BJ (cell line): Measurements from ENCODE around the gene CACNA1I. TPM values are rescaled to one million over a fixed set of nuclear protein-coding genes. Genes with fewer than 3 reads are reported as not detected.

Experiments
- CTCF ChIA-PET: fragments of 350-600 bp; formaldehyde crosslinking; extraction: SDS; loops from one replicate; lab custom pipeline; 2021; ENCODE audit warnings: antibody characterized with exemption, inconsistent platforms; lab: Yijun Ruan, JAX
- POLR2A ChIA-PET: fragments of 300-600 bp; sonication (Branson Sonifier 250); formaldehyde crosslinking; extraction: SDS; loops from one replicate; lab custom pipeline; 2021; ENCODE audit warnings: antibody characterized with exemption; lab: Charles Lee
- DNase-seq: peaks from one replicate; pipeline ENCODE4 v3.0.0-alpha.2; 2011; ENCODE audit warnings: low read depth
- H3K27me3 ChIP-seq: 2 replicates; pipeline ENCODE4 v1.6.0; 2011; ENCODE audit warnings: low read length; ENCODE audit not compliant: control insufficient read depth, insufficient read depth
- H3K36me3 ChIP-seq: 2 replicates; pipeline ENCODE4 v1.5.1; 2011; ENCODE audit warnings: low read length; ENCODE audit not compliant: control insufficient read depth, insufficient read depth
- H3K4me3 ChIP-seq: 2 replicates; pipeline ENCODE4 v1.5.1; 2011; ENCODE audit warnings: low read depth, mild to moderate bottlenecking, control low read depth, low read length
- polyA plus RNA-seq: library from polyadenylated mRNA; depleted of rRNA; stranded (reverse); fragments of >200 nt; gene quantifications from 2 replicates; pipeline ENCODE4 v1.2.3, GENCODE V29; 2011
- TF ChIP-seq, protein P1 (sequence below): IDR thresholded peaks from 2 replicates; pipeline ENCODE4 v1.5.1; 2011; ENCODE audit warnings: low read depth, mild to moderate bottlenecking, control low read depth, inconsistent platforms, low read length, moderate library complexity; ENCODE audit not compliant: insufficient read depth

The CACNA1I gene
- polyA plus RNA-seq, 1 experiment, result 0.01 TPM

DNA sequence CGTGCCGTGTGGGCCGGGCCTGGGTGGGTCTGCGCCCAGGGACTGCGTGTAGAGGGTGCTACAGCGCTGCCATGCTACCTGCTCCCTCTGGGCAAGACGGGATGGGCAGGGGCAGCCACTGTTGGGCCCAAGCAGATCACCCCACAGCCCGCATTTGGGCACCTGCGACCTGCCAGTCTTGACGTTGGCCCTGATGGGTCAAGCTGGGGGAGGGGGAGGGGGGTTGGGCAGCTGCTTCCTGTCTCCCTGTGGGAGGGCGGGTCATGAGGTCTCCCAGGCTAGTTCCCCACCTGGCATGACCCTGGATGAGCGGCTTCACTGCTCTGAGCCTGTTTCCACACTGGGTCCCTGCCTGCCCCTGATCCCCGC lies 35.2 kb upstream of the CACNA1I start:
- H3K36me3 ChIP-seq, result peaks cover 2% of the 10 kb centered on the region; the same call in 1 of the 2 replicates
- H3K27me3 ChIP-seq, result peaks cover 2% of the 10 kb centered on the region
- ChIA-PET CTCF (interaction anchor here (0.6 to 24.6 kb wide), 23 partner anchors 9 to 829 kb away, joined by 3 to 476 read pairs (median 3); no protein-coding TSS in a partner anchor), POLR2A (no interaction called here)
- TF ChIP-seq, protein P1, sequence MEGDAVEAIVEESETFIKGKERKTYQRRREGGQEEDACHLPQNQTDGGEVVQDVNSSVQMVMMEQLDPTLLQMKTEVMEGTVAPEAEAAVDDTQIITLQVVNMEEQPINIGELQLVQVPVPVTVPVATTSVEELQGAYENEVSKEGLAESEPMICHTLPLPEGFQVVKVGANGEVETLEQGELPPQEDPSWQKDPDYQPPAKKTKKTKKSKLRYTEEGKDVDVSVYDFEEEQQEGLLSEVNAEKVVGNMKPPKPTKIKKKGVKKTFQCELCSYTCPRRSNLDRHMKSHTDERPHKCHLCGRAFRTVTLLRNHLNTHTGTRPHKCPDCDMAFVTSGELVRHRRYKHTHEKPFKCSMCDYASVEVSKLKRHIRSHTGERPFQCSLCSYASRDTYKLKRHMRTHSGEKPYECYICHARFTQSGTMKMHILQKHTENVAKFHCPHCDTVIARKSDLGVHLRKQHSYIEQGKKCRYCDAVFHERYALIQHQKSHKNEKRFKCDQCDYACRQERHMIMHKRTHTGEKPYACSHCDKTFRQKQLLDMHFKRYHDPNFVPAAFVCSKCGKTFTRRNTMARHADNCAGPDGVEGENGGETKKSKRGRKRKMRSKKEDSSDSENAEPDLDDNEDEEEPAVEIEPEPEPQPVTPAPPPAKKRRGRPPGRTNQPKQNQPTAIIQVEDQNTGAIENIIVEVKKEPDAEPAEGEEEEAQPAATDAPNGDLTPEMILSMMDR, result no peak
- no peak for DNase-seq
- no peak overlapping the region for H3K4me3 ChIP-seq

- TF ChIP-seq, protein P1, result no peak
- peaks cover under 1% of the 10 kb centered on the region; the same call in 1 of the 2 replicates for H3K36me3 ChIP-seq
- DNase-seq, result no peak
- H3K4me3 ChIP-seq, result no peak overlapping the region
- POLR2A ChIA-PET, result no interaction called here
- CTCF ChIA-PET, result interaction anchor here (0.6 to 24.6 kb wide), 9 partner anchors 9 to 508 kb away, joined by 3 to 476 read pairs (median 6); no protein-coding TSS in a partner anchor
- H3K27me3 ChIP-seq, result peaks cover 2% of the 10 kb centered on the region
Observed at GRCh38 chr22:39535831-39536449, 34.6 kb upstream of the CACNA1I start.

DNA sequence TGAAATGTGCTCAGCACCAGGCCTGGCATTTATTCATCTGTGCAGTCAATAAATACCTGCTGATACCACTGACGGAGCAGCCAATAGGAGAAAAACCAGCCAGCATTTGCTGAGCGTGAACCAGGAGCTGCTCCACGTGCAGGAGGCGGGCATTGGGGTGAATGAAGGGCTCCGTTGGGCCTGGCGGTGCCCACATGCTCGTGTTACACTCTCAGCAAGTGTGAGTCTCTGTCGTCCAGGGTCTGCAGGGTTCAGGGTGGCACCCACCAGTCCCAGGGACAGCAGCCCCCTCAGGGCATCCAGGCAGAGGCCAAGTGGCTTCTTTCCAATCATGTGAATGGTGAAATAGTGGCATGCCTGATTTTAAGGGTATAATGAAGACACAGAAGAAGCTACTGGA lies 33.8 kb upstream of the CACNA1I start:
- Histone ChIP-seq H3K36me3 (no peaks in the 10 kb centered on the region), H3K4me3 (no peak overlapping the region), H3K27me3 (peaks cover 2% of the 10 kb centered on the region)
- ChIA-PET CTCF (interaction anchor here (1.0 to 24.6 kb wide), 4 partner anchors 8 to 507 kb away, joined by 5 to 476 read pairs (median 20); no protein-coding TSS in a partner anchor), POLR2A (no interaction called here)
- TF ChIP-seq, protein P1, result no peak
- no peak for DNase-seq

DNA sequence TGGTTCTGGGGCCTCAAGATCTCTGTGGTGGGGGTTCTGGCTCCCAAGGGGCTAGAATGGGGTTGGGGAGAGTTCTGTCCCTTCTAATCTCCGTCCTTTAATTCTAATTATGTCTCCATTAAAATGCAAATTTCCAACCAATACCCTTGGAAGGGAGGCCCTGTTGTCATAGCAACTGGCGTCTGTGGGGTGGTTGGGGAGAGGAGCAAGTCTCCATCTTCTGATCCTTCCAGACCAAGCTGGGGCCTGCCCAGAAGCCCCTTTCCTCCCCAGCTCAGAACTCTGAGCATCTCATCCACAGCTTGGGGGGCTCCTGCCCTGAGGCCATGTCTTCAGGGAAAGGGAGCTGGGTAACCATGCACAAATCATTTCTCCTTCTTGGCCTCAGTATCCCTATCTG lies 32.6 kb upstream of the CACNA1I start:
- TF ChIP-seq, protein P1, result no peak
- Histone ChIP-seq H3K36me3 (no peaks in the 10 kb centered on the region), H3K27me3 (peaks cover 2% of the 10 kb centered on the region), H3K4me3 (no peak overlapping the region)
- ChIA-PET POLR2A (no interaction called here), CTCF (interaction anchor here (1.0 to 24.6 kb wide), 2 partner anchors 9 to 493 kb away, joined by 5 to 476 read pairs; no protein-coding TSS in a partner anchor)
- DNase-seq, result no peak

DNA sequence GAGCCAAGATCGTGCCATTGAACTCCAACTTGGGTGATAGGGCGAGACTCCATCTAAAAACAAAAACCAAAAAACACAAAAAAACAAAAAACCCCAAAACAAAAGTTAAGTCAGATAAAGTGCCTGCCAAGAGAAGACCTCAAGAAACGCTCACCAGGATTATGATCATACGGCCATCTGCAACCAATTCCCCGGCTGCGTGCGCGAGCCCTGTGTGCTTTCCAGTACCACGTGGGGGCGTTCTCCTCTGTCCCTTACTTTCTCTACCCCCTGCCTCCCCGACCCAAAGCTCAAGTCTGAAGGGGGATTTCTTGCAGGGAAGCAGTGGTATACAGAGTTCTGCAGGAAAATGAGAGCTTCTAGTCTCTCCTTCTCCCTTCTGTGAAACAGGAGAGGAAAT lies 27.5 kb upstream of the CACNA1I start:
- DNase-seq, result no peak
- H3K4me3 ChIP-seq, result no peak overlapping the region
- TF ChIP-seq, protein P1, result peak; percentile 60
- POLR2A ChIA-PET, result no interaction called here
- H3K36me3 ChIP-seq, result no peaks in the 10 kb centered on the region
- peaks cover 3% of the 10 kb centered on the region; the same call in 1 of the 2 replicates for H3K27me3 ChIP-seq
- CTCF ChIA-PET, result interaction anchor here (0.6 to 24.6 kb wide), 7 partner anchors 8 to 633 kb away, joined by 3 to 476 read pairs (median 3); no protein-coding TSS in a partner anchor
